Heart right ventricle (tissue), 16 donors: ENCODE measurements around the gene GPLD1. TPM values are rescaled to one million over a fixed set of nuclear protein-coding genes. Genes with fewer than 3 reads are reported as not detected.
A peak's percentile ranks its signal among the peaks of the same experiment; 100 is the strongest.

Experiments
- ATAC-seq, 8 donors: fragments of 200-7000 bp; cut with Tn5 transposase; one replicate each; pipeline ENCODE4 v1.9.1; 2020; ENCODE audit warnings: mild to moderate bottlenecking in 8 of 8, moderate library complexity in 8 of 8, moderate number of reproducible peaks in 1 of 8
- DNase-seq, 2 donors: peaks; one replicate each; pipeline ENCODE4 v3.0.0-alpha.2; 2020
- H3K27ac ChIP-seq, 10 donors: fragments of 200-600 bp; sonication (generic) in 2 of 10; one replicate each; pipeline versions ENCODE4 v1.5.0 to v1.8.0; 2020 to 2022; ENCODE audit warnings: mild to moderate bottlenecking in 3 of 10
- H3K27me3 ChIP-seq, 7 donors: fragments of 200-600 bp; one replicate each; pipeline ENCODE4 v1.8.0; 2021 to 2022; ENCODE audit warnings: mild to moderate bottlenecking in 2 of 7
- H3K36me3 ChIP-seq, 9 donors: fragments of 200-600 bp; sonication (generic) in 1 of 9; one replicate each; pipeline versions ENCODE4 v1.5.0 to v1.8.0; 2020 to 2022; ENCODE audit warnings: mild to moderate bottlenecking in 2 of 9
- H3K4me1 ChIP-seq, 9 donors: fragments of 200-600 bp; sonication (generic) in 1 of 9; one replicate each; pipeline versions ENCODE4 v1.5.0 to v1.8.0; 2020 to 2022; ENCODE audit warnings: mild to moderate bottlenecking in 4 of 9
- H3K4me3 ChIP-seq, 10 donors: fragments of 200-600 bp; sonication (generic) in 2 of 10; one replicate each; pipeline versions ENCODE4 v1.5.0 to v1.8.0; 2020 to 2022; ENCODE audit warnings: mild to moderate bottlenecking in 7 of 10, moderate library complexity in 2 of 10
- H3K9me3 ChIP-seq, 11 donors: fragments of 200-600 bp in 10 of 11; sonication (generic) in 2 of 11; one replicate each; pipeline versions ENCODE4 v1.5.0 to v1.8.0; 2013 to 2022; ENCODE audit warnings: mild to moderate bottlenecking in 2 of 11, control low read depth in 1 of 11, moderate library complexity in 1 of 11
- WGBS, 2 donors: extraction: QIAGEN DNeasy Blood & Tissue Kit; methylation state at CpG; one replicate each; pipeline ENCODE4 v1.1.7; 2013; ENCODE audit warnings: inconsistent platforms in 1 of 2; 5-methylcytosine and 5-hydroxymethylcytosine counted together
- intact Hi-C, 10 donors: fragments of 100-400 bp; cut with DNase I; formaldehyde crosslinking; loops; one replicate each; pipeline versions ENCODE4 v1.11.1 to v1.14.2; 2022
- polyA plus RNA-seq, 2 donors: library from polyadenylated mRNA; stranded (reverse); fragments of 200-250 nt; gene quantifications; one replicate each; pipeline ENCODE4 v1.2.3, GENCODE V29; 2013
- total RNA-seq, 10 donors: library from RNA; stranded (reverse); fragmentation: NEBNext Ultra II Directional in 3 of 10; extraction: Animal tissue kit (Norgen Biotek cat#: 25700) in 3 of 10; gene quantifications; one replicate each; pipeline versions ENCODE4 v1.2.1 to v1.2.4, GENCODE V29; 2021 to 2023
- TF ChIP-seq, protein P1 (sequence below), 9 donors: fragments of 200-600 bp; sonication (generic) in 2 of 9; IDR thresholded peaks; one replicate each; pipeline versions ENCODE4 v1.5.0 to v1.8.0; 2021 to 2022; ENCODE audit warnings: antibody characterized with exemption in 9 of 9, mild to moderate bottlenecking in 5 of 9, moderate library complexity in 1 of 9
- donor health status: Arrhythmogenic right ventricular cardiomyopathy.
- donor health status: ischemic (EF 13 %, LVEDD 7.1; RV severe dilation, severe dysfunction).
- donor health status: healthy with polysubstance abuse.
- donor health status: DM: no; HTN: yes; CAD: no.
- donor health status: DM: no; HTN: no; CAD: no.
- donor health status: ischemic (EF 25% LVEDD 6.9; RV normal size, moderate dysfunction).
- donor health status: ischemic (EF 25% LVEDD 5.7; RV mildly dilated, moderate dysfunction).
- donor health status: healthy.
- donor health status: DM: yes; HTN: yes; CAD: no.
- donor health status: Ischemic cardiomyopathy.
- donor health status: ischemic (EF 35%, LVEDD 5.7; RV mildly dilated, moderate dysfunction).
- donor health status: nonischemic (EF 11% LVEDD 7.7; RV severe dilation, severe dysfunction).
- donor health status: DM: yes; HTN: yes; CAD: no.
- donor health status: PGD.
- donor health status: ischemic (EF 29% LVEDD 5.4; RV normal size, mild dysfunction).
- donor health status: nonischemic (EF 23%, LVEDD 6.1; RV moderate dilation, normal function).

Gene GPLD1
- total and polyA plus RNA-seq, 12 donors: 0.07 to 1.5 (median 0.78) TPM

DNA sequence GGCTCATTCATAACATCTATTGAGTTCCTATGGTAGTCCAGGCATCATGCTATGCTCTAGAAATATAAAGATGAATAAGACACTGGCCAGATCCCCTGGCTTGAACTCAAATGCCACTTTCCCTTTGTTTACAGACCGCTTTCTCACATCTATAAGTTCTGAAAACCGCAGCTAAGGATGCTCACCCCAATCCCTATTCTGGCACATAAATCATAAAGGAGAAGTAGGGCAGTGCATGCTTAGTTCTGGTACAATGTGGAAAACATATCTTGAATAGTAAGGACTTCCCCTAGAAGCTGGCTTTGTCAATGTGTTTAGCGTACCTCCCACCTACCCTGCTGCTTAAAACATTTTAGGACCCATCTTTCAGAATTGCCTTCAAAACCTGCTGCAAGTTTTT is 60.2 kb downstream of the GPLD1 start:
- H3K27me3 ChIP-seq: no peaks in the 10 kb centered on the region
- no peak overlapping the region for H3K4me3 ChIP-seq
- H3K27ac ChIP-seq: no peak overlapping the region
- no peaks in the 10 kb centered on the region for H3K9me3 ChIP-seq
- ATAC-seq (no peak), DNase-seq (no peak)
- 84 to 94% methylated on average over 3 of the region's 3 CpGs for WGBS, 2 donors
- H3K4me1 ChIP-seq: no peaks in the 10 kb centered on the region
- TF ChIP-seq, protein P1, sequence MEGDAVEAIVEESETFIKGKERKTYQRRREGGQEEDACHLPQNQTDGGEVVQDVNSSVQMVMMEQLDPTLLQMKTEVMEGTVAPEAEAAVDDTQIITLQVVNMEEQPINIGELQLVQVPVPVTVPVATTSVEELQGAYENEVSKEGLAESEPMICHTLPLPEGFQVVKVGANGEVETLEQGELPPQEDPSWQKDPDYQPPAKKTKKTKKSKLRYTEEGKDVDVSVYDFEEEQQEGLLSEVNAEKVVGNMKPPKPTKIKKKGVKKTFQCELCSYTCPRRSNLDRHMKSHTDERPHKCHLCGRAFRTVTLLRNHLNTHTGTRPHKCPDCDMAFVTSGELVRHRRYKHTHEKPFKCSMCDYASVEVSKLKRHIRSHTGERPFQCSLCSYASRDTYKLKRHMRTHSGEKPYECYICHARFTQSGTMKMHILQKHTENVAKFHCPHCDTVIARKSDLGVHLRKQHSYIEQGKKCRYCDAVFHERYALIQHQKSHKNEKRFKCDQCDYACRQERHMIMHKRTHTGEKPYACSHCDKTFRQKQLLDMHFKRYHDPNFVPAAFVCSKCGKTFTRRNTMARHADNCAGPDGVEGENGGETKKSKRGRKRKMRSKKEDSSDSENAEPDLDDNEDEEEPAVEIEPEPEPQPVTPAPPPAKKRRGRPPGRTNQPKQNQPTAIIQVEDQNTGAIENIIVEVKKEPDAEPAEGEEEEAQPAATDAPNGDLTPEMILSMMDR (IDR thresholded peaks at IDR 0.05): no peak
- intact Hi-C loops: loop anchor here in 1 of 10 donors (10.0 kb wide), 1 partner anchor 276 kb away; no protein-coding TSS in a partner anchor
- H3K36me3 ChIP-seq: peaks cover 0 to 54% (median 16%) of the 10 kb centered on the region in 9 donors

DNA sequence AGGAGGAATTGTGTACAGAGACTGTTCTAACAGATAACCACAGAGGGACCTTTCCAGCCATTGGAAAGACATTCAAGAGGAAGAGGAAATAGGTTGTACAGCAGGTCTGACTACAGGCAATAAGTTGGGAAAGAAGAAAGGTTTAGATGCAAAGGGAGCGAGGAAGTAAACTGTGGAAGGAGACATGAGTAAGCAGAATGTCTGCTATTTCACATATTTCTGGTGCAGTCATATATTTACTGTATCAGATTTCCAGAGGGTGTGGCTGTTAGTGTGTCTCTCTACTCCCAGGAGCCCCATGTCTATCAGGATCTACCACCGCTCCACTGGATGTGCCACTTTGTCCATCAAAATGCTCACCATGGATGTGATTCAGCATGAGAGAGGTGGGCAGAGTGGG is 60.8 kb downstream of the GPLD1 start:
- no peak overlapping the region for H3K27ac ChIP-seq
- DNase-seq: no peak

DNA sequence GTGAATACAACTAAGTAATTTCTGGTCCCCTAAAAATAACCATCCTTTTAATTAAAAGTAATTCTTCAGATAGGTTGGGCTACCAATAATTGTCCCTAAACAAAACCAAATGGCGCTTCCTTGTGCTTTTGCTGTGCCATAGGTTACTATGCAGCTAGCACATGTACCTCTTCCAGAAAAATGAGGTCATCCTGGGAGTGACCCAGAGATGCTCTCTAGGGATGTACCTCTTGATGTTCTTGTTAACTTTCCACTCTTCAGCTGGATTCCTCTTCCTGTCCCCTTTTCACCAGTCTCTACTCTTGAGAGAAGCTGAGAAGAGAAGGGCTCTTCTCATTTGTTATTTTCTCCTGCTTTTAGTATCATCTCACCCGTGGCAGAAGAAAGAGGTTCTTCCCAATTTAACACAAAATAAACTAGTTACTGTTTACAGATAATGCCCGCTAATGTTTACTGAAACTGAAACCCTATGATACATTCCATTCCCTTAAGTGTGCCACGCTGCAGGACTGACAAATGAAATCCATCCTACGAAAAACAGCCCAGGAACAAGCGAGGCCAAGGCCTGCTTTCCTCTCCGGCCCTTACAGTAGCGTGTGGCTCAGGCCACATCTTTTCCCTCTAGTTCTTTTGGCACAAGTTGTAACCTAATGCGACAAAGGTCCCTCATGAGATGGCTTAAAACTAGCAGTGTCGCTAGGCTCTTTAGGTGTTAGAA is 62.5 kb downstream of the GPLD1 start:
- Histone ChIP-seq H3K36me3 (peaks cover 0 to 72% (median 38%) of the 10 kb centered on the region in 9 donors), H3K4me3 (no peak overlapping the region), H3K27me3 (no peaks in the 10 kb centered on the region), H3K4me1 (no peaks in the 10 kb centered on the region), H3K27ac (no peak overlapping the region), H3K9me3 (no peaks in the 10 kb centered on the region)
- intact Hi-C loops: loop anchor here in 1 of 10 donors (10.0 kb wide), 1 partner anchor 278 kb away; no protein-coding TSS in a partner anchor
- WGBS, 2 donors: 85 to 95% methylated on average over 10 of the region's 10 CpGs
- DNase-seq (no peak), ATAC-seq (peak in 1 of 8 donors; percentile 58)
- TF ChIP-seq, protein P1 (IDR thresholded peaks at IDR 0.05): no peak

More for the DNA sequence above, 60.8 kb downstream of the GPLD1 start:
- intact Hi-C loops: loop anchor here in 1 of 10 donors (10.0 kb wide), 1 partner anchor 276 kb away; no protein-coding TSS in a partner anchor
- TF ChIP-seq, protein P1 (IDR thresholded peaks at IDR 0.05): no peak
- H3K9me3 ChIP-seq: no peaks in the 10 kb centered on the region
- no peaks in the 10 kb centered on the region for H3K4me1 ChIP-seq
- H3K27me3 ChIP-seq: no peaks in the 10 kb centered on the region
- H3K36me3 ChIP-seq: peaks cover 0 to 58% (median 22%) of the 10 kb centered on the region in 9 donors
- no peak overlapping the region for H3K4me3 ChIP-seq
- no peak for ATAC-seq
- WGBS, 2 donors: 90 to 96% methylated on average over 2 of the region's 2 CpGs

DNA sequence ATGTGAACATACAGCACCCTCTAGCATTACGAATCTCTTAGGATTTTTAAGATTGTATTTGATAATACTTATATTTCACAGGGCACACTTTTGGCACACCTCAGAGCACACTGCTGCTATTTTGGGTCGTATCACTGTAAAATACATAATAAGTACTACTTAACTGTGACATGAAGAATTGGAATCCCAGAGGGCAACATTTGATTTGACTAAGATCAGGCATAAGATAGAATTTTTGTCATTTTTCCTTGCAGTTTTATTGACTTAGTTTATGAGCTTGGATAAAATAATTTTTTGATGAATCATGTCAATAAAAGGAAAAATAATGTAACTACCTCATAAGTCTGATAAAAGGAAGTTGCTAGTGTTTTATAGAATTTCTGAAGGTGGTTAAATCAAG is 64.3 kb downstream of the GPLD1 start:
- Histone ChIP-seq H3K36me3 (peaks cover 0 to 84% (median 55%) of the 10 kb centered on the region in 9 donors), H3K27ac (no peak overlapping the region), H3K4me3 (no peak overlapping the region), H3K27me3 (no peaks in the 10 kb centered on the region), H3K4me1 (no peaks in the 10 kb centered on the region), H3K9me3 (no peaks in the 10 kb centered on the region)
- DNase-seq (no peak), ATAC-seq (no peak)
- 78 to 81% methylated on average over 2 of the region's 2 CpGs for WGBS, 2 donors
- intact Hi-C loops: loop anchor here in 1 of 10 donors (10.0 kb wide), 1 partner anchor 280 kb away; no protein-coding TSS in a partner anchor
- TF ChIP-seq, protein P1 (IDR thresholded peaks at IDR 0.05): no peak
